Panc1 (cell line): Measurements from ENCODE around the gene ALOX5.

Experiments
- CTCF ChIP-seq: fragments of 450-650 bp; IDR thresholded peaks from 2 replicates; pipeline ENCODE4 v1.5.1; 2017; ENCODE audit warnings: mild to moderate bottlenecking
- POLR2AphosphoS5 ChIP-seq: IDR thresholded peaks from 2 replicates; pipeline ENCODE4 v1.6.1; 2012; ENCODE audit warnings: mild to moderate bottlenecking, low read depth, low read length, moderate library complexity

GRCh38 chr10:45483002-45483401 lies 109.0 kb downstream of the ALOX5 start:
- TF ChIP-seq CTCF (no peak), POLR2AphosphoS5 (no peak)
